PC-9 (cell line): ENCODE results near the gene ISG15. TPM values are rescaled to one million over a fixed set of nuclear protein-coding genes. Genes with fewer than 3 reads are reported as not detected.

Experiments
- Bru-seq: library from RNA; stranded (reverse); fragments of 400-500 nt; gene quantifications from one replicate; lab custom pipeline; 2021; lab: Mats Ljungman, UMichigan
- BruChase-seq, 2 experiments: library from RNA; stranded (reverse); fragments of 400-500 nt; gene quantifications; one replicate each; lab custom pipeline; 2021; lab: Mats Ljungman, UMichigan
- BruUV-seq: library from RNA; stranded (reverse); fragments of 400-500 nt; replicated peaks from 2 replicates; lab custom pipeline; 2021; lab: Mats Ljungman, UMichigan
- CTCF ChIA-PET: fragments of 300-600 bp; sonication (Branson Sonifier 250); formaldehyde crosslinking; loops from one replicate; lab custom pipeline; 2022; ENCODE audit warnings: antibody characterized with exemption; lab: Charles Lee
- POLR2A ChIA-PET: fragments of 300-600 bp; sonication (Branson Sonifier 250); formaldehyde crosslinking; loops from one replicate; lab custom pipeline; 2022; ENCODE audit warnings: antibody characterized with exemption; ENCODE audit not compliant: unreplicated experiment; lab: Charles Lee
- DNase-seq, 2 experiments: peaks; one replicate each; pipeline versions ENCODE4 v3.0.0 to v3.0.0-alpha.2; 2015 to 2022; ENCODE audit warnings: mixed read lengths in 1 of 2
- H2AFZ ChIP-seq: fragments of 200-600 bp; sonication (generic); 2 replicates; pipeline ENCODE4 v1.8.1; 2017; ENCODE audit warnings: antibody characterized with exemption
- H3F3A ChIP-seq: fragments of 200-600 bp; sonication (generic); 2 replicates; pipeline ENCODE4 v1.8.1; 2017; ENCODE audit warnings: antibody characterized with exemption, mild to moderate bottlenecking, low read depth; ENCODE audit not compliant: insufficient read depth
- H3K27ac ChIP-seq: fragments of 200-600 bp; sonication (generic); 2 replicates; pipeline ENCODE4 v1.6.1; 2016; ENCODE audit warnings: mixed run types
- H3K27me3 ChIP-seq: fragments of 200-600 bp; sonication (generic); 2 replicates; pipeline ENCODE4 v1.6.1; 2016; ENCODE audit warnings: low read depth, mixed run types; ENCODE audit not compliant: insufficient read depth
- H3K36me3 ChIP-seq: fragments of 200-600 bp; sonication (generic); 2 replicates; pipeline ENCODE4 v1.6.1; 2016; ENCODE audit warnings: low read depth, mixed run types
- H3K4me1 ChIP-seq: fragments of 200-600 bp; sonication (generic); replicated peaks from 2 replicates; pipeline ENCODE4 v1.6.1; 2016; ENCODE audit warnings: mixed run types; ENCODE audit not compliant: insufficient read depth
- H3K4me2 ChIP-seq: fragments of 200-600 bp; sonication (generic); 2 replicates; pipeline ENCODE4 v1.6.1; 2017; ENCODE audit warnings: mixed run types
- H3K4me3 ChIP-seq: fragments of 200-600 bp; sonication (generic); 2 replicates; pipeline ENCODE4 v1.6.1; 2016; ENCODE audit warnings: mixed run types
- H3K79me2 ChIP-seq: fragments of 200-600 bp; sonication (generic); 2 replicates; pipeline ENCODE4 v1.6.1; 2017; ENCODE audit warnings: low read depth, mixed run types
- H3K9me2 ChIP-seq: fragments of 200-600 bp; sonication (generic); 2 replicates; pipeline ENCODE4 v1.8.1; 2017; ENCODE audit warnings: mild to moderate bottlenecking; ENCODE audit not compliant: insufficient read depth
- H3K9me3 ChIP-seq: fragments of 200-600 bp; sonication (generic); 2 replicates; pipeline ENCODE4 v1.8.1; 2016; ENCODE audit warnings: low read depth; ENCODE audit not compliant: insufficient read depth
- H4K20me1 ChIP-seq: fragments of 200-600 bp; sonication (generic); 2 replicates; pipeline ENCODE4 v1.8.1; 2017; ENCODE audit not compliant: insufficient read depth
- EZH2 ChIP-seq: fragments of 200-600 bp; sonication (generic); IDR thresholded peaks from 2 replicates; pipeline ENCODE4 v1.8.0; 2017; ENCODE audit warnings: antibody characterized with exemption, low read depth
- intact Hi-C: fragments of 100-400 bp; cut with micrococcal nuclease; formaldehyde crosslinking; loops from one replicate; pipeline ENCODE4 v1.10.0; 2022; ENCODE audit not compliant: unreplicated experiment
- long read RNA-seq: library from polyadenylated mRNA; stranded (forward); transcript quantifications from one replicate; pipeline ENCODE4 v2.0.0, GENCODE V29; 2022
- total RNA-seq: library from RNA; stranded (reverse); gene quantifications from 2 replicates; pipeline ENCODE4 v1.2.3, GENCODE V29; 2021
- TF ChIP-seq, protein P1 (sequence below): fragments of 200-600 bp; sonication (generic); conservative IDR thresholded peaks from 2 replicates; pipeline ENCODE4 v1.6.1; 2017; ENCODE audit warnings: mixed run types, antibody characterized with exemption, mild to moderate bottlenecking, moderate library complexity

ISG15 gene
- 20.9 and 37.7 TPM in 2 replicates for total RNA-seq
- Bru-seq, nascent RNA: percentile 58 among the genes with signal in this experiment
- BruChase-seq, experiment 1, labeled RNA remaining after a 2-hour chase: percentile 80 among the genes with signal in this experiment
- percentile 71 among the genes with signal in this experiment for BruChase-seq, experiment 2, labeled RNA remaining after a 6-hour chase
- long read RNA-seq, transcript ISG15-201 (2 exons, 711 nt): major isoform, 32 of 36 reads
- long read RNA-seq, partial matches to known transcripts: 0 of 36 reads
- long read RNA-seq, other reads (novel, unspliced or antisense): 4 of 36 reads

GRCh38 chr1:1013105-1013921 is at the start of gene ISG15:
Gene ISG15 (plus strand): TSS chr1:1013497. CDS start chr1:1013574, 77 bp downstream.
- H4K20me1 ChIP-seq: no peaks in the 10 kb centered on the region
- TF ChIP-seq EZH2: no peak
- TF ChIP-seq, protein P1, sequence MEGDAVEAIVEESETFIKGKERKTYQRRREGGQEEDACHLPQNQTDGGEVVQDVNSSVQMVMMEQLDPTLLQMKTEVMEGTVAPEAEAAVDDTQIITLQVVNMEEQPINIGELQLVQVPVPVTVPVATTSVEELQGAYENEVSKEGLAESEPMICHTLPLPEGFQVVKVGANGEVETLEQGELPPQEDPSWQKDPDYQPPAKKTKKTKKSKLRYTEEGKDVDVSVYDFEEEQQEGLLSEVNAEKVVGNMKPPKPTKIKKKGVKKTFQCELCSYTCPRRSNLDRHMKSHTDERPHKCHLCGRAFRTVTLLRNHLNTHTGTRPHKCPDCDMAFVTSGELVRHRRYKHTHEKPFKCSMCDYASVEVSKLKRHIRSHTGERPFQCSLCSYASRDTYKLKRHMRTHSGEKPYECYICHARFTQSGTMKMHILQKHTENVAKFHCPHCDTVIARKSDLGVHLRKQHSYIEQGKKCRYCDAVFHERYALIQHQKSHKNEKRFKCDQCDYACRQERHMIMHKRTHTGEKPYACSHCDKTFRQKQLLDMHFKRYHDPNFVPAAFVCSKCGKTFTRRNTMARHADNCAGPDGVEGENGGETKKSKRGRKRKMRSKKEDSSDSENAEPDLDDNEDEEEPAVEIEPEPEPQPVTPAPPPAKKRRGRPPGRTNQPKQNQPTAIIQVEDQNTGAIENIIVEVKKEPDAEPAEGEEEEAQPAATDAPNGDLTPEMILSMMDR: no peak
- H3K4me2 ChIP-seq: peak within 1 kb of the TSS; percentile 87
- H2AFZ ChIP-seq: peak within 1 kb of the TSS; percentile 78
- BruUV-seq: TSS peak; percentile 78
- peak; percentile 73 to 74 for DNase-seq
- intact Hi-C loops: loop anchor here (1.0 kb wide), 1 partner anchor 12 kb away; no protein-coding TSS in a partner anchor
- CTCF ChIA-PET: interaction anchor here (0.6 to 0.9 kb wide), 2 partner anchors 45 to 50 kb away, joined by 3 read pairs; no protein-coding TSS in a partner anchor
- no peaks in the 10 kb centered on the region for H3K27me3 ChIP-seq
- H3K9me2 ChIP-seq: no peaks in the 10 kb centered on the region
- no peaks in the 10 kb centered on the region for H3K9me3 ChIP-seq
- H3K79me2 ChIP-seq: no peaks in the 10 kb centered on the region
- H3K36me3 ChIP-seq: no peaks in the 10 kb centered on the region
- H3F3A ChIP-seq: peaks cover 32% of the 10 kb centered on the region
- peak within 1 kb of the TSS; percentile 65 for H3K4me3 ChIP-seq
- peak within 1 kb of the TSS; percentile 74 for H3K27ac ChIP-seq
- POLR2A ChIA-PET: interaction anchor here (0.6 to 0.8 kb wide), 2 partner anchors 13 to 54 kb away, joined by 4 to 5 read pairs; partner anchors contain the start of gene HES4
- H3K4me1 ChIP-seq: peaks cover 12% of the 10 kb centered on the region

DNA sequence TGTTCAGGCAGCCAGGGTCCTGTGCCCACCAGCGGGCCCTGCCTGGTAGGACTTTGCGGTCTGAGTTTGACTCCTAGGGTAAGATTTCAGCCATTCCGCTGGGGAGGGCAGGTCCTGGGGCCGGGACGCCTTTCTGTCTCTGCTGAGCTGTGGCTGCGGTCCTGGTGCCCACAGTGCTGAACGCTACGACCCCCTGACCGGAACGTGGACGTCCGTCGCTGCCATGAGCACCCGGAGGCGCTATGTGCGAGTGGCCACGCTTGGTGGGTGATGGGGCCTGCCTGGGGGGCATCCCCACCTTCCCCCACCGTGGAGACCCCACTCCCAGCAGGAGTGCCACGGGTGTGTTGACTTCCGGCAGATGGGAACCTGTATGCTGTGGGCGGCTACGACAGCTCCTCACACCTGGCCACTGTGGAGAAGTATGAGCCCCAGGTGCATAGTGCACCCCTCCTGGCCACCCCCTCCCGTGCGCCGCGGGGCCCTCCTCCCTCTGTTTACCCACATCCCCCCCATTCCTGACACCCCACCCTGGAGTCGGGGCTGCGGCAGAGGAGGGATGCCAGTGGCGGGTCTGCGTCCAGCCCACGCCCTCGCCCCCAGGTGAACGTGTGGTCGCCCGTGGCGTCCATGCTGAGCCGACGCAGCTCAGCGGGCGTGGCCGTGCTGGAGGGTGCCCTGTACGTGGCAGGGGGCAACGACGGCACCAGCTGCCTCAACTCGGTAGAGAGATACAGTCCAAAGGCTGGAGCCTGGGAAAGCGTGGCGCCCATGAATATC is 49.4 kb upstream of the ISG15 start:
- Histone ChIP-seq H3K27ac (no peak overlapping the region), H4K20me1 (no peaks in the 10 kb centered on the region), H3K4me3 (no peak overlapping the region), H3K79me2 (peaks cover 5% of the 10 kb centered on the region), H3K36me3 (no peaks in the 10 kb centered on the region), H3K9me3 (no peaks in the 10 kb centered on the region), H3K27me3 (no peaks in the 10 kb centered on the region), H3F3A (peaks cover 29% of the 10 kb centered on the region; the same call in 1 of the 2 replicates), H2AFZ (no peak overlapping the region), H3K4me1 (peaks cover 14% of the 10 kb centered on the region), H3K4me2 (no peak overlapping the region), H3K9me2 (no peaks in the 10 kb centered on the region)
- no peak for DNase-seq
- no peak for TF ChIP-seq EZH2
- TF ChIP-seq, protein P1: no peak
- no TSS peak for BruUV-seq
- intact Hi-C loops: no loop called here
- ChIA-PET POLR2A (no interaction called here), CTCF (no interaction called here)
